Measurements from ENCODE around the gene GAPDH.

DNA sequence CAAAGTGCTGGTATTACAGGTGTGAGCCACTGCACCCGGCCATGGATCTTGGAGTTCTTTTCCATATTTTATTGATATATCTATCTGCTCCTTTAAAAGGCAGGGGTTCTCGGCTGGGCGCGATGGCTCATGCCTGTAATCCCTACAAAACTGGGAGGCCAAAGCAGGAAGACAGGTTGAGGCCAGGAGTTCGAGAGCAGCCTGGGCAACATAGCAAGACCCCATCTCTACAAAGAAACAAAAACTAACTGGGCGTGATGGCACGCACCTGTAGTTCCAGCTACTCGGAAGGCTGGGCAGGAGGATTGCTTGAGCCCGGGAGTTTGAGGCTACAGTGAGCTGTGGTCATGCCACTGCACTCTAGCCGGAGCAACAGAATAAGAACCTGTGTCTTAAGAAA is 12.1 kb upstream of the GAPDH start:
- TF ChIP-seq EZH2phosphoT487 (IDR thresholded peaks at IDR 0.05; ENCODE audit: insufficient read depth, low read depth), result no peak
- no peak for TF ChIP-seq EZH2 (IDR thresholded peaks at IDR 0.05; ENCODE audit: insufficient read depth, poor library complexity, severe bottlenecking)
